ENCODE measurements around the gene EXOSC3.

DNA sequence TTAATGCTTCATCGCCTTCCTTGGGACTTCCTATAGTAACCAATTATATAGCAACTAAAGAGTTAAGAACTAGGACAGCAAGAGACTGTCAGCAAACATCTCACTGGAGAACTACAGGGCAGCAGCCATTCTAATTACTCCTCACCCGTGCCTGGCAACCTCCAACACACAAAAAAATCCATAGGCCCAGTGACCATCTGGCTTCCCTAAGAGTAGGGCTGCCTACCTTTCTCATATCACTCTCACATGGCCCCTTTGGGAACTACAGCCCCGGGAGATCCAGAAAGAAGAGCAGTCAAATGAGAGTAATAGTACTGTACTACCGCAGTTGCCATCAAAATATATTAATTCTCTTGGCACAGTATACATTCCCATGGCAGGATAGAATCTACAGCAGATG, 21.4 kb upstream of the EXOSC3 start:
- TF ChIP-seq ETV6 (CRISPR knock-in tag; conservative IDR thresholded peaks at IDR 0.05) (no peak), CHD2 (IDR thresholded peaks at IDR 0.05; ENCODE audit: low read depth, low read length) (no peak), POLR2A (IDR thresholded peaks at IDR 0.05; ENCODE audit: insufficient read depth in 1 of 2, low read depth in 2 of 2, low read length in 2 of 2) (no peak), ZNF224 (CRISPR knock-in tag; IDR thresholded peaks at IDR 0.05) (no peak), ZNF20 (CRISPR knock-in tag; IDR thresholded peaks at IDR 0.05) (no peak), PAX8 (CRISPR knock-in tag; IDR thresholded peaks at IDR 0.05; ENCODE audit: borderline replicate concordance) (no peak), EHMT2 (IDR thresholded peaks at IDR 0.05; ENCODE audit: borderline replicate concordance, low read depth, low read length) (no peak), CAMTA2 (CRISPR knock-in tag; IDR thresholded peaks at IDR 0.05; ENCODE audit: borderline replicate concordance) (no peak), ZBTB21 (CRISPR knock-in tag; IDR thresholded peaks at IDR 0.05) (no peak), KDM2A (CRISPR knock-in tag; IDR thresholded peaks at IDR 0.05; ENCODE audit: borderline replicate concordance, low read depth) (no peak), TRIM24 (CRISPR knock-in tag; IDR thresholded peaks at IDR 0.05) (no peak), HCFC1 (IDR thresholded peaks at IDR 0.05; ENCODE audit: low read depth, low read length) (no peak)
- TF ChIP-seq, protein P1, sequence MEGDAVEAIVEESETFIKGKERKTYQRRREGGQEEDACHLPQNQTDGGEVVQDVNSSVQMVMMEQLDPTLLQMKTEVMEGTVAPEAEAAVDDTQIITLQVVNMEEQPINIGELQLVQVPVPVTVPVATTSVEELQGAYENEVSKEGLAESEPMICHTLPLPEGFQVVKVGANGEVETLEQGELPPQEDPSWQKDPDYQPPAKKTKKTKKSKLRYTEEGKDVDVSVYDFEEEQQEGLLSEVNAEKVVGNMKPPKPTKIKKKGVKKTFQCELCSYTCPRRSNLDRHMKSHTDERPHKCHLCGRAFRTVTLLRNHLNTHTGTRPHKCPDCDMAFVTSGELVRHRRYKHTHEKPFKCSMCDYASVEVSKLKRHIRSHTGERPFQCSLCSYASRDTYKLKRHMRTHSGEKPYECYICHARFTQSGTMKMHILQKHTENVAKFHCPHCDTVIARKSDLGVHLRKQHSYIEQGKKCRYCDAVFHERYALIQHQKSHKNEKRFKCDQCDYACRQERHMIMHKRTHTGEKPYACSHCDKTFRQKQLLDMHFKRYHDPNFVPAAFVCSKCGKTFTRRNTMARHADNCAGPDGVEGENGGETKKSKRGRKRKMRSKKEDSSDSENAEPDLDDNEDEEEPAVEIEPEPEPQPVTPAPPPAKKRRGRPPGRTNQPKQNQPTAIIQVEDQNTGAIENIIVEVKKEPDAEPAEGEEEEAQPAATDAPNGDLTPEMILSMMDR (CRISPR knock-in tag; IDR thresholded peaks at IDR 0.05) = no peak
- TF ChIP-seq, protein P2, sequence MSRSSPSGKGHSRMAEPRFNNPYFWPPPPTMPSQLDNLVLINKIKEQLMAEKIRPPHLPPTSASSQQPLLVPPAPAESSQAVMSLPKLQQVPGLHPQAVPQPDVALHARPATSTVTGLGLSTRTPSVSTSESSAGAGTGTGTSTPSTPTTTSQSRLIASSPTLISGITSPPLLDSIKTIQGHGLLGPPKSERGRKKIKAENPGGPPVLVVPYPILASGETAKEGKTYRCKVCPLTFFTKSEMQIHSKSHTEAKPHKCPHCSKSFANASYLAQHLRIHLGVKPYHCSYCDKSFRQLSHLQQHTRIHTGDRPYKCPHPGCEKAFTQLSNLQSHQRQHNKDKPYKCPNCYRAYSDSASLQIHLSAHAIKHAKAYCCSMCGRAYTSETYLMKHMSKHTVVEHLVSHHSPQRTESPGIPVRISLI (CRISPR knock-in tag; IDR thresholded peaks at IDR 0.05; ENCODE audit: borderline replicate concordance) = no peak
